ENCODE measurements around the gene CCDC15.

The CCDC15 gene

DNA sequence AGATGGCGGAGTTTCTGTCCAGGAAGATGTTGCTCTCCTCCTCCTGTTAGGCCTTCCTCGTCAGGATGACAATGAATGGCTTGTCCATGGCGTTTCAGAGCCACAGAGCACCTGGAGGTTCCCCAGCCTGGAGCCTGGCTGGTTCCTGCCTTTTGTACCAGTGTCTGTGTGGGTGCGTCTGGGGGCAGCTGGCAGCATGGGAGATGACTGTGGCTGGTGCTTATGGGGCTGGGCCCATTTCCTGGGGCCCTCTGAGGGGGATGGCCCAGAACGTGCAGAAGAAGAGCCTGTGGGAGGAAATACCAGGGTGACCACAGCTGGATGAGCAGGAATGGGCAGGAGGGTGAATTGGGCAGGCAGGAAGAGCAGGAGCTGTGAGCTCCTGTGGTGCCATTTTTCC lies 115.8 kb downstream of the CCDC15 start (continued):
- TF ChIP-seq, protein P1, sequence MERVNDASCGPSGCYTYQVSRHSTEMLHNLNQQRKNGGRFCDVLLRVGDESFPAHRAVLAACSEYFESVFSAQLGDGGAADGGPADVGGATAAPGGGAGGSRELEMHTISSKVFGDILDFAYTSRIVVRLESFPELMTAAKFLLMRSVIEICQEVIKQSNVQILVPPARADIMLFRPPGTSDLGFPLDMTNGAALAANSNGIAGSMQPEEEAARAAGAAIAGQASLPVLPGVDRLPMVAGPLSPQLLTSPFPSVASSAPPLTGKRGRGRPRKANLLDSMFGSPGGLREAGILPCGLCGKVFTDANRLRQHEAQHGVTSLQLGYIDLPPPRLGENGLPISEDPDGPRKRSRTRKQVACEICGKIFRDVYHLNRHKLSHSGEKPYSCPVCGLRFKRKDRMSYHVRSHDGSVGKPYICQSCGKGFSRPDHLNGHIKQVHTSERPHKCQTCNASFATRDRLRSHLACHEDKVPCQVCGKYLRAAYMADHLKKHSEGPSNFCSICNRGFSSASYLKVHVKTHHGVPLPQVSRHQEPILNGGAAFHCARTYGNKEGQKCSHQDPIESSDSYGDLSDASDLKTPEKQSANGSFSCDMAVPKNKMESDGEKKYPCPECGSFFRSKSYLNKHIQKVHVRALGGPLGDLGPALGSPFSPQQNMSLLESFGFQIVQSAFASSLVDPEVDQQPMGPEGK (CRISPR knock-in tag; IDR thresholded peaks at IDR 0.05; ENCODE audit: borderline replicate concordance) = no peak
- TF ChIP-seq SNAI2 (CRISPR knock-in tag; IDR thresholded peaks at IDR 0.05) (no peak), ZNF70 (CRISPR knock-in tag; IDR thresholded peaks at IDR 0.05) (no peak), BACH2 (CRISPR knock-in tag; IDR thresholded peaks at IDR 0.05; ENCODE audit: borderline replicate concordance) (no peak), ZNF565 (CRISPR knock-in tag; conservative IDR thresholded peaks at IDR 0.05; ENCODE audit: low read depth) (no peak)

DNA sequence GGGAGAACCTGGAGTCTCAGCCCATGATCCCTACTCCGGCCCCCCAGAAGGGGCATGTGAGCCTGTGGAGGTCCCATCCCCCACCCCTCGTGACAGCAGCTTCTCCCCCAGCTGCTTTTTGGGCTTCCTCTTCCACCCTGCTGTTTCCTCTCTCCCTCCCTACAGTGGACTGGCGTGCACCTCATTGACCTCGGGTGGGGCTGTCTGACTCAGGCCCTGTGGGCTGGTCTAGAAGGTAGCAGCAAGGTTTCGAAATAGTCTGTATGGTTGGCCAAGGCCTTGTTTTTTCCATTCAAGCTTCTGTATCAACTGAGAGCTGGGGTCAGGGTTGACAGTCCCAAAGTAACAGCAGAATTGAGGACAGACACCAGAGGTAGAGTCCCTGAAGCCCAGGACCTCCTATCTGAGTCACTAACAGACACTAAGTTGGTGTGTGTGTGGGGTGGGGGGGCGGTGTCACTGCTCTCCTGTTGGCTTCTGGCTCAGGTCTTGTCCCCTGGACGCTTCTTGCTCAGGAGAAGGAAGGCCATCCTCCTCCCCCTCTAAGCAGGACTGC lies 116.8 kb downstream of the CCDC15 start:
- TF ChIP-seq RARB (CRISPR knock-in tag; IDR thresholded peaks at IDR 0.05) = no peak
- TF ChIP-seq, protein P2, sequence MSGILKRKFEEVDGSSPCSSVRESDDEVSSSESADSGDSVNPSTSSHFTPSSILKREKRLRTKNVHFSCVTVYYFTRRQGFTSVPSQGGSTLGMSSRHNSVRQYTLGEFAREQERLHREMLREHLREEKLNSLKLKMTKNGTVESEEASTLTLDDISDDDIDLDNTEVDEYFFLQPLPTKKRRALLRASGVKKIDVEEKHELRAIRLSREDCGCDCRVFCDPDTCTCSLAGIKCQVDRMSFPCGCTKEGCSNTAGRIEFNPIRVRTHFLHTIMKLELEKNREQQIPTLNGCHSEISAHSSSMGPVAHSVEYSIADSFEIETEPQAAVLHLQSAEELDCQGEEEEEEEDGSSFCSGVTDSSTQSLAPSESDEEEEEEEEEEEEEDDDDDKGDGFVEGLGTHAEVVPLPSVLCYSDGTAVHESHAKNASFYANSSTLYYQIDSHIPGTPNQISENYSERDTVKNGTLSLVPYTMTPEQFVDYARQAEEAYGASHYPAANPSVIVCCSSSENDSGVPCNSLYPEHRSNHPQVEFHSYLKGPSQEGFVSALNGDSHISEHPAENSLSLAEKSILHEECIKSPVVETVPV (CRISPR knock-in tag; IDR thresholded peaks at IDR 0.05) = no peak
- TF ChIP-seq SNAI2 (CRISPR knock-in tag; IDR thresholded peaks at IDR 0.05) = no peak
- ATAC-seq = no peak

DNA sequence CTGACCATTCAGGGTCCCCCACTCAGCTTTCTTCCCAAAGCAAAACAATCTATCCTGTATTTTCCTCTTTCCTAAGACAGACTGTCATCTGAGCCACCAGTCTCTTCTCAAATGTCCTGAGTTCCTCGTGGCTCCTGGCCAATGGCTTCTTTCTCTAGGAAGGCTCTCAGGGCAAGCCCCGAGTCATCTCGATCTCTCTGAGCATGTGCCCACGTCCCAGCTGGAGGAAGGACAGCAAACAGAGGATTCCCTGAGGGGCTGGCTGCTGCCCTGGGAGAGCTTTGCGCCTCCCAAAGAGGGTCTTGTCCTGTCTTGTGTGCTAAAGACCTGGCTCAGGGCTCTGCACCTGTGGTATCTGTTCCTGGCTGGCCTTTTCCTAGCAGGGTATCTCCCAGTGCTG lies 117.4 kb downstream of the CCDC15 start:
- ATAC-seq = no peak; the same call in 1 of the 3 replicates
- no peak for TF ChIP-seq ZFP30 (CRISPR knock-in tag; IDR thresholded peaks at IDR 0.05)
- no peak for TF ChIP-seq PPARA (CRISPR knock-in tag; IDR thresholded peaks at IDR 0.05; ENCODE audit: borderline replicate concordance)
- no peak for TF ChIP-seq OSR1 (CRISPR knock-in tag; IDR thresholded peaks at IDR 0.05)
- TF ChIP-seq ZNF565 (CRISPR knock-in tag; conservative IDR thresholded peaks at IDR 0.05; ENCODE audit: low read depth) = no peak
- no peak for TF ChIP-seq ZFP3 (CRISPR knock-in tag; IDR thresholded peaks at IDR 0.05)
- no peak for TF ChIP-seq SNAI2 (CRISPR knock-in tag; IDR thresholded peaks at IDR 0.05)
- TF ChIP-seq BACH2 (CRISPR knock-in tag; IDR thresholded peaks at IDR 0.05; ENCODE audit: borderline replicate concordance) = no peak
- TF ChIP-seq ZC3H10 (CRISPR knock-in tag; IDR thresholded peaks at IDR 0.05) = no peak

DNA sequence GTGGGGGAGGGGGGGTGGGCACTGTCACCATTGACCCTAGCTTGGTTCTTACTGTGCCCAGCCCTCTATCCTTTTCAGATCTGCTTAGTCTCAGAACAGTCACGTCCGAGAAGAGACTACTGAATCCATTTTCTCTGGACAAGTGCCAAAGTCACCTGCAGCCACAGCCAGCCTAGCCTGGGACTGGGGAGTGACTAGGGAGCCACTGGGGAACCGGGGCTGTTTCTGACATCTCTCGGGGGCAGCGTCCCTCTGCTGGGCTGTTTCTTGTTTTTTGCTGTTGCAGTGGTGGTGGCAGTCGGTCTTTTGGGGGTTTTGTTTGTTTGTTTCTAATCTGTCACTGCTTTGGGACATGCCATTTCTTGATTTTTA lies 117.8 kb downstream of the CCDC15 start:
- ATAC-seq = no peak
- no peak for TF ChIP-seq ESRRG (CRISPR knock-in tag; IDR thresholded peaks at IDR 0.05)
- no peak for TF ChIP-seq TCF4 (CRISPR knock-in tag; IDR thresholded peaks at IDR 0.05; ENCODE audit: borderline replicate concordance)

DNA sequence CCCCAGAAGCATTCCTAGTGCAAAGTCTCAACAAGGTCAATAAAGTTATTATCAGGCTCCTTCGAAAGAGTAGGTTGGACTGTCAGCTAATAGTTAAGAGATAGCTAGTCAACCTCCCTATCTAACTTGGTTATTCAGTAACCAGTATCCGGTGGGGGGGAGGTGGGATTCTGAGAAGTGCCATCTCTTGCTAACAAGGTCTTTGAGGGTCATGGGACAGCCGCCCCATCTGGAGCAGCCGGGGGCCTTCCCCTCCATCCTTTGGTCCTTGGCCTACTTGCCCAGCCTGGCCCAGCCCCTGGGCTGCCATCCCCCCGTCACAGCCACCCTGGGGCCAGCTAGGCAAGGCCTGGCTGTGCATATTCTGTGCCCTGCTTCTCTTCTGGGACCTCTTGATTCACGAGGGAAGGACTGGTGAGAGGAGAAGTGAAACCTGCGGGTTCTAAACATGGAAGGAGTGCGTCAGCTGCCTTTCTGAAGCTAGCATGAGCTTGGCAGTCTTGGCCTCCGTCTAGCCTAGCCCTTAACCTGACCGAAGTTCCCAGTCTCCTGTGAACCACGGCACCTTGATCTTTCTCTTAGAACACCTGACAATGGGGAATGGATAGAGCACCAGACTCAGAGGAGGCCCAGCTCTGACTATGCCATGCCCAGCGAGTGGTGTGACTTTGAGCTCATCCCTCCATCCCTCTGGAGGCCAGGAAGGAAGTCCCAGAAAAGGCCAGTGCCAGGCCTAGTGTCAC lies 118.4 kb downstream of the CCDC15 start:
- no peak for ATAC-seq
- TF ChIP-seq, protein P1 (CRISPR knock-in tag; IDR thresholded peaks at IDR 0.05; ENCODE audit: borderline replicate concordance) = no peak
- no peak for TF ChIP-seq ESRRG (CRISPR knock-in tag; IDR thresholded peaks at IDR 0.05)
- no peak for TF ChIP-seq ZFP30 (CRISPR knock-in tag; IDR thresholded peaks at IDR 0.05)
- no peak for TF ChIP-seq ISL1 (CRISPR knock-in tag; IDR thresholded peaks at IDR 0.05)
- TF ChIP-seq BACH2 (CRISPR knock-in tag; IDR thresholded peaks at IDR 0.05; ENCODE audit: borderline replicate concordance) = no peak
- TF ChIP-seq, protein P3, sequence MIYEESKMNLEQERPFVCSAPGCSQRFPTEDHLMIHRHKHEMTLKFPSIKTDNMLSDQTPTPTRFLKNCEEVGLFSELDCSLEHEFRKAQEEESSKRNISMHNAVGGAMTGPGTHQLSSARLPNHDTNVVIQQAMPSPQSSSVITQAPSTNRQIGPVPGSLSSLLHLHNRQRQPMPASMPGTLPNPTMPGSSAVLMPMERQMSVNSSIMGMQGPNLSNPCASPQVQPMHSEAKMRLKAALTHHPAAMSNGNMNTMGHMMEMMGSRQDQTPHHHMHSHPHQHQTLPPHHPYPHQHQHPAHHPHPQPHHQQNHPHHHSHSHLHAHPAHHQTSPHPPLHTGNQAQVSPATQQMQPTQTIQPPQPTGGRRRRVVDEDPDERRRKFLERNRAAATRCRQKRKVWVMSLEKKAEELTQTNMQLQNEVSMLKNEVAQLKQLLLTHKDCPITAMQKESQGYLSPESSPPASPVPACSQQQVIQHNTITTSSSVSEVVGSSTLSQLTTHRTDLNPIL (CRISPR knock-in tag; IDR thresholded peaks at IDR 0.05; ENCODE audit: low read depth) = no peak

DNA sequence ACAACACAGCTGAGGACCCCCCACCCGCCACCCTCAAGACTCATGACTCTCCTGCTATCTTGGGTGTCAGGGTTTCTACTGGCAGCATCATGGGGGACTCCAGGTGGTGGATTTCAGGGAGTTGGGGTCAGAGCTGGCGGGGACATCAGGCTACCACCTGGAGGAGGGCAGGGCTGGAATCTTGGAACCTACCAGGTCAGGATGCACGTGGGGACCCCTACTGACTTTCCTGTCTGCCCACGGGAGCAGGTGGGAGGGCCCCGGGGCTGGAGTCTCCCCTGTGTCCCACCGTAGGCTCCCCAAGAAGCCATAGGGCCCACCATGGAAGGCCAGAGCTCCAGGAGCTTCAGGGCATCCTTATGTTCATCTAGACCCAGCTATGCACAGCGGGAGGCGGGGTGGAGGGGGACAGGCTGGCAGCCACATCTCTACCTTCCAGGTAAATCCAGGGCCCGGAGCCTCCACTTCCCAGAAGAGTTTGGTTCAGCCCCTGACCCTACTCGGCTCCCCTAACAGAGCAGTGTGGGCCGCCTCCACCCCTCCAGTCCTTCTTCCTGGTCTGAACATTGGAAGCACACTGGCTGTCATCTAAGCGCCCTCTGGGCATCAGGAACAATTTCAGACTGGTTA lies 119.1 kb downstream of the CCDC15 start:
- ATAC-seq = no peak
- TF ChIP-seq GLIS3 (CRISPR knock-in tag; IDR thresholded peaks at IDR 0.05) (no peak), RARB (CRISPR knock-in tag; IDR thresholded peaks at IDR 0.05) (no peak), ZC3H10 (CRISPR knock-in tag; IDR thresholded peaks at IDR 0.05) (no peak), ESRRG (CRISPR knock-in tag; IDR thresholded peaks at IDR 0.05) (no peak), TOX (CRISPR knock-in tag; IDR thresholded peaks at IDR 0.05; ENCODE audit: borderline replicate concordance) (no peak), ZFP30 (CRISPR knock-in tag; IDR thresholded peaks at IDR 0.05) (no peak), BACH2 (CRISPR knock-in tag; IDR thresholded peaks at IDR 0.05; ENCODE audit: borderline replicate concordance) (no peak), CSDC2 (CRISPR knock-in tag; IDR thresholded peaks at IDR 0.05) (no peak)
- TF ChIP-seq, protein P4, sequence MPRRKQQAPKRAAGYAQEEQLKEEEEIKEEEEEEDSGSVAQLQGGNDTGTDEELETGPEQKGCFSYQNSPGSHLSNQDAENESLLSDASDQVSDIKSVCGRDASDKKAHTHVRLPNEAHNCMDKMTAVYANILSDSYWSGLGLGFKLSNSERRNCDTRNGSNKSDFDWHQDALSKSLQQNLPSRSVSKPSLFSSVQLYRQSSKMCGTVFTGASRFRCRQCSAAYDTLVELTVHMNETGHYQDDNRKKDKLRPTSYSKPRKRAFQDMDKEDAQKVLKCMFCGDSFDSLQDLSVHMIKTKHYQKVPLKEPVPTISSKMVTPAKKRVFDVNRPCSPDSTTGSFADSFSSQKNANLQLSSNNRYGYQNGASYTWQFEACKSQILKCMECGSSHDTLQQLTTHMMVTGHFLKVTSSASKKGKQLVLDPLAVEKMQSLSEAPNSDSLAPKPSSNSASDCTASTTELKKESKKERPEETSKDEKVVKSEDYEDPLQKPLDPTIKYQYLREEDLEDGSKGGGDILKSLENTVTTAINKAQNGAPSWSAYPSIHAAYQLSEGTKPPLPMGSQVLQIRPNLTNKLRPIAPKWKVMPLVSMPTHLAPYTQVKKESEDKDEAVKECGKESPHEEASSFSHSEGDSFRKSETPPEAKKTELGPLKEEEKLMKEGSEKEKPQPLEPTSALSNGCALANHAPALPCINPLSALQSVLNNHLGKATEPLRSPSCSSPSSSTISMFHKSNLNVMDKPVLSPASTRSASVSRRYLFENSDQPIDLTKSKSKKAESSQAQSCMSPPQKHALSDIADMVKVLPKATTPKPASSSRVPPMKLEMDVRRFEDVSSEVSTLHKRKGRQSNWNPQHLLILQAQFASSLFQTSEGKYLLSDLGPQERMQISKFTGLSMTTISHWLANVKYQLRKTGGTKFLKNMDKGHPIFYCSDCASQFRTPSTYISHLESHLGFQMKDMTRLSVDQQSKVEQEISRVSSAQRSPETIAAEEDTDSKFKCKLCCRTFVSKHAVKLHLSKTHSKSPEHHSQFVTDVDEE (CRISPR knock-in tag; IDR thresholded peaks at IDR 0.05) = no peak

Measured in SK-N-SH treated with all-trans-retinoic acid at 6 μM for 48 hours (cell line).